GM23338 (cell line): ENCODE data around the gene TMEM170B. TPM values are rescaled to one million over a fixed set of nuclear protein-coding genes. Genes with fewer than 3 reads are reported as not detected.

ENCODE experiments used
- ATAC-seq: fragments of 200-7000 bp; cut with Tn5 transposase; 3 replicates; pipeline ENCODE4 v1.9.1; 2020
- DNase-seq: peaks from one replicate; pipeline ENCODE4 v3.0.0-alpha.2; 2015; ENCODE audit warnings: low spot score
- H2AFZ ChIP-seq: fragments of 200-600 bp; sonication (generic); 2 replicates; pipeline ENCODE4 v1.8.0; 2016; ENCODE audit warnings: antibody characterized with exemption, mild to moderate bottlenecking, moderate library complexity
- H3F3A ChIP-seq: fragments of 200-600 bp; sonication (generic); replicated peaks from 2 replicates; pipeline ENCODE4 v1.8.0; 2017; ENCODE audit warnings: antibody characterized with exemption, mixed run types, low read depth
- H3K27ac ChIP-seq: fragments of 200-600 bp; sonication (generic); 2 replicates; pipeline ENCODE4 v1.6.1; 2016; ENCODE audit warnings: low read depth
- H3K27me3 ChIP-seq: fragments of 200-600 bp; sonication (generic); 2 replicates; pipeline ENCODE4 v1.8.0; 2016; ENCODE audit warnings: mild to moderate bottlenecking, mixed run types, moderate library complexity; ENCODE audit not compliant: insufficient read depth
- H3K36me3 ChIP-seq: fragments of 200-600 bp; sonication (generic); 2 replicates; pipeline ENCODE4 v1.8.0; 2016; ENCODE audit warnings: mild to moderate bottlenecking; ENCODE audit not compliant: insufficient read depth
- H3K4me1 ChIP-seq: fragments of 200-600 bp; sonication (generic); 2 replicates; pipeline ENCODE4 v1.8.0; 2016; ENCODE audit warnings: mild to moderate bottlenecking, moderate library complexity; ENCODE audit not compliant: insufficient read depth
- H3K4me2 ChIP-seq: fragments of 200-600 bp; sonication (generic); 2 replicates; pipeline ENCODE4 v1.7.1; 2017; ENCODE audit warnings: mixed run types
- H3K4me3 ChIP-seq: fragments of 200-600 bp; sonication (generic); 2 replicates; pipeline ENCODE4 v1.6.1; 2016; ENCODE audit warnings: mixed run types
- H3K79me2 ChIP-seq: fragments of 200-600 bp; sonication (generic); replicated peaks from 2 replicates; pipeline ENCODE4 v1.8.0; 2017; ENCODE audit warnings: mild to moderate bottlenecking; ENCODE audit not compliant: insufficient read depth
- H3K9me2 ChIP-seq: fragments of 200-600 bp; sonication (generic); 2 replicates; pipeline ENCODE4 v1.8.0; 2017; ENCODE audit not compliant: insufficient read depth
- H4K20me1 ChIP-seq: fragments of 200-600 bp; sonication (generic); replicated peaks from 2 replicates; pipeline ENCODE4 v1.8.0; 2017; ENCODE audit warnings: mild to moderate bottlenecking; ENCODE audit not compliant: insufficient read depth
- H3K27ac Mint-ChIP-seq: 2 replicates; pipeline ENCODE4 v1.8.0; 2020; ENCODE audit warnings: inconsistent platforms, mild to moderate bottlenecking, moderate library complexity, mixed read lengths
- H3K27me3 Mint-ChIP-seq: 3 replicates; pipeline ENCODE4 v1.8.0; 2022; ENCODE audit warnings: low read depth, mild to moderate bottlenecking, moderate library complexity, mixed read lengths, inconsistent platforms; ENCODE audit not compliant: insufficient read depth, poor library complexity
- H3K36me3 Mint-ChIP-seq: 3 replicates; pipeline ENCODE4 v1.8.0; 2021; ENCODE audit warnings: low read depth, mild to moderate bottlenecking, inconsistent platforms, moderate library complexity, mixed read lengths
- H3K4me1 Mint-ChIP-seq: 3 replicates; pipeline ENCODE4 v1.8.0; 2020; ENCODE audit warnings: mild to moderate bottlenecking, inconsistent platforms, mixed read lengths
- H3K4me3 Mint-ChIP-seq: 3 replicates; pipeline ENCODE4 v1.8.0; 2021; ENCODE audit warnings: moderate library complexity, mild to moderate bottlenecking, inconsistent platforms, mixed read lengths
- H3K9me3 Mint-ChIP-seq: 3 replicates; pipeline ENCODE4 v1.8.0; 2020; ENCODE audit warnings: moderate library complexity, mild to moderate bottlenecking, inconsistent platforms, mixed read lengths
- CREB1 ChIP-seq: fragments of 250-450 bp; sonication (Bioruptor Pico); IDR thresholded peaks from 2 replicates; pipeline ENCODE4 v1.5.0; 2020; ENCODE audit warnings: low read depth, mild to moderate bottlenecking, moderate library complexity
- CTCF ChIP-seq, 2 experiments: fragments of 200-600 bp in 1 of 2; sonication (generic) in 1 of 2; conservative IDR thresholded peaks; 2 replicates each; pipeline versions ENCODE4 v1.5.1 to v1.6.1; 2016 to 2017; ENCODE audit warnings: antibody characterized with exemption in 2 of 2, low read depth in 2 of 2, mild to moderate bottlenecking in 2 of 2, moderate library complexity in 1 of 2
- ETS1 ChIP-seq: IDR thresholded peaks from 2 replicates; pipeline ENCODE4 v1.6.1; 2016; ENCODE audit warnings: antibody characterized with exemption
- EZH2 ChIP-seq: fragments of 200-600 bp; sonication (generic); IDR thresholded peaks from one replicate; pipeline ENCODE4 v1.8.0; 2017; ENCODE audit warnings: antibody characterized with exemption, mild to moderate bottlenecking, low read depth; ENCODE audit not compliant: unreplicated experiment
- EZH2phosphoT487 ChIP-seq: fragments of 200-600 bp; sonication (generic); IDR thresholded peaks from one replicate; pipeline ENCODE4 v1.8.1; 2018; ENCODE audit warnings: antibody characterized with exemption; ENCODE audit not compliant: unreplicated experiment
- JUNB ChIP-seq: IDR thresholded peaks from one replicate; pipeline ENCODE4 v1.6.1; 2016; ENCODE audit warnings: antibody characterized with exemption; ENCODE audit not compliant: unreplicated experiment
- NANOG ChIP-seq: IDR thresholded peaks from 2 replicates; pipeline ENCODE4 v1.6.1; 2016; ENCODE audit warnings: antibody characterized with exemption, borderline replicate concordance
- POLR2AphosphoS5 ChIP-seq: IDR thresholded peaks from 2 replicates; pipeline ENCODE4 v1.6.1; 2016; ENCODE audit warnings: antibody characterized with exemption, low read depth
- REST ChIP-seq: IDR thresholded peaks from one replicate; pipeline ENCODE4 v1.6.1; 2018; ENCODE audit warnings: antibody characterized with exemption; ENCODE audit not compliant: unreplicated experiment
- STAT1 ChIP-seq: IDR thresholded peaks from one replicate; pipeline ENCODE4 v1.6.1; 2016; ENCODE audit warnings: antibody characterized with exemption; ENCODE audit not compliant: unreplicated experiment
- ZNF114 ChIP-seq: fragments of 250-450 bp; sonication (Bioruptor Pico); IDR thresholded peaks from 2 replicates; pipeline ENCODE4 v1.5.0; 2020; ENCODE audit warnings: mild to moderate bottlenecking, moderate library complexity
- ZNF331 ChIP-seq: fragments of 250-450 bp; sonication (Bioruptor Pico); IDR thresholded peaks from 2 replicates; pipeline ENCODE4 v1.5.0; 2020; ENCODE audit warnings: low read depth, mild to moderate bottlenecking, moderate library complexity
- ZNF462 ChIP-seq: fragments of 250-450 bp; sonication (Bioruptor Pico); IDR thresholded peaks from 2 replicates; pipeline ENCODE4 v1.5.0; 2020; ENCODE audit warnings: mild to moderate bottlenecking, moderate library complexity
- polyA plus RNA-seq: library from polyadenylated mRNA; unstranded; fragments of >200 nt; fragmentation: Nextera tagmentation; extraction: Ambion mirVana; gene quantifications from 2 replicates; pipeline ENCODE4 v1.2.1, GENCODE V29; 2016
- total RNA-seq: library from RNA; depleted of rRNA; stranded (reverse); fragments of >200 nt; shearing (Covaris generic); gene quantifications from 2 replicates; pipeline ENCODE4 v1.2.3, GENCODE V29; 2014

The TMEM170B gene
- total and polyA plus RNA-seq, 2 experiments from 2014 or later: 2.0 to 6.9 TPM

GRCh38 chr6:11492464-11493290, 44.9 kb upstream of the TMEM170B start:
- Histone ChIP-seq H3K79me2 (no peaks in the 10 kb centered on the region), H3K9me2 (no peaks in the 10 kb centered on the region), H3K27me3 (no peaks in the 10 kb centered on the region), H2AFZ (no peak overlapping the region), H3K4me3 (no peak overlapping the region), H3F3A (no peaks in the 10 kb centered on the region), H3K4me2 (no peak overlapping the region), H3K36me3 (no peaks in the 10 kb centered on the region), H3K4me1 (peaks cover 3% of the 10 kb centered on the region), H3K27ac (no peak overlapping the region), H4K20me1 (no peaks in the 10 kb centered on the region)
- Mint-ChIP-seq H3K4me1 (peaks cover 4% of the 10 kb centered on the region; the same call in 2 of the 3 replicates), H3K36me3 (no peaks in the 10 kb centered on the region), H3K4me3 (no peak overlapping the region), H3K9me3 (no peaks in the 10 kb centered on the region), H3K27ac (no peak overlapping the region), H3K27me3 (no peaks in the 10 kb centered on the region)
- ATAC-seq (no peak), DNase-seq (no peak)
- no peak for TF ChIP-seq CTCF (conservative IDR thresholded peaks at IDR 0.05; ENCODE audit: low read depth in 2 of 2)
- no peak for TF ChIP-seq ZNF114 (CRISPR knock-in tag)
- no peak for TF ChIP-seq POLR2AphosphoS5
- no peak for TF ChIP-seq ETS1
- no peak for TF ChIP-seq STAT1
- no peak for TF ChIP-seq JUNB
- no peak for TF ChIP-seq ZNF331 (CRISPR knock-in tag)
- no peak for TF ChIP-seq REST
- TF ChIP-seq EZH2phosphoT487: no peak
- no peak for TF ChIP-seq ZNF462 (CRISPR knock-in tag)
- TF ChIP-seq NANOG: no peak
- TF ChIP-seq EZH2: no peak
- TF ChIP-seq CREB1: no peak
